SK-MEL-5 (cell line): ENCODE data around the gene SLC35F1. TPM values are rescaled to one million over a fixed set of nuclear protein-coding genes. Genes with fewer than 3 reads are reported as not detected.

Experiments
- DNase-seq: peaks from one replicate; pipeline ENCODE4 v3.0.0-alpha.2; 2016; ENCODE audit warnings: low read depth, low spot score
- in situ Hi-C: cut with HindIII; loops from 2 replicates; pipeline ENCODE4 v1.10.0; 2016; ENCODE audit warnings: low sequenced_read_pairs, high pct_unique_total_duplicates, low pct_unique_long_range_greater_than_20kb
- total RNA-seq: library from RNA; depleted of rRNA; stranded (reverse); fragments of >200 nt; shearing (Covaris generic); gene quantifications from 2 replicates; pipeline ENCODE4 v1.2.3, GENCODE V29; 2014

SLC35F1 gene
- total RNA-seq, 1 experiment from 2014 or later, result 2.5 TPM

DNA sequence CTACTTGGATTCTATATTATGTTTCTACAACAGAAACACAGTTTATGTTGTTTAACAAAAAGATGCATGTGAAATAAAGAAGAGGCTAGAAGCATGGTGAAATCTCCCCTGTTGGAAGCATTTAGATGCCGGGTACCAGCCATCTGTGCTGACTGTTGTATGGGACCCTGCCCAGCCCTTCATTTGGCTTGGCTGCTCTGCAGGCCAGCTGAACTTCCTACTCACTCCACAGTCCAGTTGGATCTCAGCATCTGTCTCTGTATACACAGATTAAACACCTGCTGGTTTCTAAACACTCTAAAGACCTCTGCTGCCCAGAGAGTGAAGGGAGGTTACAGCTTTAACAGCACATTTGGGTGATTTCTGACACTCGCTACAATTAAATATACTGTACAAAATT, 228.3 kb downstream of the SLC35F1 start:
- no peak for DNase-seq

DNA sequence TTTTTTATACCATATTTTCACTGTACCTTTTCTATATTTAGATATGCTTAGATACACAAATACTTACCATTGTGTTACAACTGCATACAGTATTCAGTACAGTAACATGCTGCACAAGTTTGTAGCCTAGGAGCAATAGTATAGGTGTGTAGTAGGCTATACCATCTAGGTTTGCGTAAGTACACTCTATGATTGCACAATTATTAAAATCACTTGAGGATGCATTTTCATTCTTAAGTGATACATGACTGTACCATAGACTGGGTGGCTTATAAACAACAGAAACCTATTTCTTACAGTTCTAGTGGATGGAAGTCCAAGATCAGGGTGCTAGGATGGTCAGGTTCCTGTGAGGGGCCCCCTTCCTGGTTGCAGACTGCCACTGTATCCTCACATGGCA, 234.1 kb downstream of the SLC35F1 start:
- DNase-seq, result no peak

More for the DNA sequence above, 228.3 kb downstream of the SLC35F1 start:
- in situ Hi-C loops, result no loop called here

GRCh38 chr6:118146584-118146983, 239.5 kb downstream of the SLC35F1 start:
- in situ Hi-C loops, result no loop called here
- DNase-seq, result no peak

More for the DNA sequence above, 234.1 kb downstream of the SLC35F1 start:
- in situ Hi-C loops, result no loop called here

DNA sequence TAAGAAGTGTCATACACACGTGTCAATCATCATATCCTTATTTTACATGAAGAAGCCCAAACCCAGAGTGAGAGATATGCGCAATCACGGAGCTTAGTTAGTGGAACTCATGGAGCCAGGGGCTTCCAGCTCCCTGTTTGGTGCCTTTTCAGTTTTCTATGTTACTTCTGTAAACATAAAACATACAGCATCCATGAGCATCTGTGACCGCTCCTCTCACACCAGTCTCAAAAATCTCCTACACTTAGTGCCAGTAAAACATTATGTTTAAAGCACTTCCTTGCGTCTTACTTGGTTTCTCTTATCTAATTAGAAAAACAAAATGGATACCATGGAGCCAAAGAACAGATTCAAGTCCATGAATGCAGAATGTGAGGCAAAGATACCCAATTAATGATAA, 240.4 kb downstream of the SLC35F1 start:
- in situ Hi-C loops, result no loop called here
- no peak for DNase-seq

DNA sequence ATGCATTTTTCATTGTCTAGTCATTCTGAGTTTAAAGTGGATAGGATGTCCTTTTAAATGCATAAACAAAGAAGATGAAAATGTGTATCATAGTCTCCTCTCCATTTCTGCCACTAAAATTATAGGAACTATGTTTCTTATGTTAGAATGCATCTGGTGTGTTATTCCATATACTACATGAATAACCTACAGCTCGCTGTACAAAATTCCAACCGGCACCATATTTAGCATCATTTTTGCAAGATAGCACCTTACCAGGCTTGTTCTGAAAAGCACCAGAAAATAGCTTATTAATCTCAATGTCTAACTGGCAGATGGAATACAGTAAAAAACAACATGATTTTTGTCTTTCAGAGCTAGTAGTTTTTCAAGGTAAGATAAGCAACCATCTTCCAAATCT, 241.5 kb downstream of the SLC35F1 start:
- no peak for DNase-seq
- in situ Hi-C loops, result no loop called here

GRCh38 chr6:118152524-118152923, 245.5 kb downstream of the SLC35F1 start:
- in situ Hi-C loops, result no loop called here
- DNase-seq, result no peak

GRCh38 chr6:118161343-118161742, 254.3 kb downstream of the SLC35F1 start:
- DNase-seq, result no peak
- in situ Hi-C loops, result no loop called here

GRCh38 chr6:118163542-118163941, 256.5 kb downstream of the SLC35F1 start:
- DNase-seq, result no peak
- in situ Hi-C loops, result no loop called here

DNA sequence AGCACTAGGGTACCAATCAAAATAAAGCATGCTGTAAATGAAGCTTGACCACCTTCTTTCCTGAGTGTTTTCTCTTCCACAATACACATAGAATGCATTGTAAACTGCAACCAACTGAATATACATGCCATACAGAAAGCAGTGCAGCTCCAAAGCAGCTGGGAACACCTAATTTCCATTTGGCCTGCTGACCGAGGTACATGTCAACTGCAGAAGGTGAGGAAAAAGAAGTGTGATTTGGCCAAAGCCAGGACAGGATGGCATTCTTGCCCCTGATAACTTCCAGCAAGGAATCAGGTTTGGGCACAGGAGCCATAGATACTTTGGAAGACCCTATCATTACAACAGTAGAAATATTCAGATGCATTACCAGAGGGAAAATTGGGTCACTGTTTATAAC, 258.4 kb downstream of the SLC35F1 start:
- DNase-seq, result no peak
- in situ Hi-C loops, result no loop called here

- in situ Hi-C loops, result no loop called here
- no peak for DNase-seq
These were observed 261.4 kb downstream of the SLC35F1 start for GRCh38 chr6:118168421-118168820.

DNA sequence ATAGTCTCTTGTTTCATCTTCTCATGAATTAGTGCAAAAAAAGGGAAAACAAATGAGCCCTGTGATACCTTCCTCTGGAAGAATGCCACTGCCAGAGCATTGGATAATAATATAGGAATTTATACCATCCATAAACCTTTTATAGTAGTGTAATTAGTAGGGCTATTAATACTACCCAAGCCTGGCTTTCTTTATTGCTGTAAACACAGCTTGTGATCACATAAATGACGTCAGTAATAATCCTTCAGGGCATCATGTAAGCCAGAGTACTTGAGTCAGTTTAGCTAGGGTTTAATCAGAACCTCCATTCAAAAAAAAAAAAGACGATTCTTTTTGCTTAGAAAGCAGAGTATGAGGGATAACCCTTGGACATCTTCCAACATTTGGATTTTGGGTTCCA, 264.8 kb downstream of the SLC35F1 start:
- peak; percentile 98 for DNase-seq
- in situ Hi-C loops, result no loop called here

DNA sequence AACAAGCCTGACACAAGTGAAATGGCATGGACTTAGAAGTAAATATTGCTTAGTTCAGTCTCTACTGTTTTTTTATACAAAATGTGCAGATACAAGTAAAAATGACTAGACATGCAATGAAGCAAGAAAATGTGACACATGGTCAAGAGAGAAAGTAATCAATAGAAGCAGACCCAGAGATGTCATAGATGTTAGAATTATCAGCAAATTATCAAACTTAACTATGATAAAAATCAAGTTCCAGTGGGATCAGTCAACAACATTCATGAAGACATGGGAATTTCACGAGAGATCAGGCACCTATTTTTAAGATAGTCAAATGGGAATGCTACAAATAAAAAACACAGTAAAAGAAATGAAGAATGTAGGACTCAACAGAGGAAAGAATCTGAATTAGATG, 267.0 kb downstream of the SLC35F1 start:
- in situ Hi-C loops, result no loop called here
- no peak for DNase-seq

- DNase-seq, result no peak
- in situ Hi-C loops, result no loop called here
These were observed 270.7 kb downstream of the SLC35F1 start for GRCh38 chr6:118177720-118178119.

- DNase-seq, result no peak
- in situ Hi-C loops, result no loop called here
These were observed 272.0 kb downstream of the SLC35F1 start for GRCh38 chr6:118179048-118179447.

DNA sequence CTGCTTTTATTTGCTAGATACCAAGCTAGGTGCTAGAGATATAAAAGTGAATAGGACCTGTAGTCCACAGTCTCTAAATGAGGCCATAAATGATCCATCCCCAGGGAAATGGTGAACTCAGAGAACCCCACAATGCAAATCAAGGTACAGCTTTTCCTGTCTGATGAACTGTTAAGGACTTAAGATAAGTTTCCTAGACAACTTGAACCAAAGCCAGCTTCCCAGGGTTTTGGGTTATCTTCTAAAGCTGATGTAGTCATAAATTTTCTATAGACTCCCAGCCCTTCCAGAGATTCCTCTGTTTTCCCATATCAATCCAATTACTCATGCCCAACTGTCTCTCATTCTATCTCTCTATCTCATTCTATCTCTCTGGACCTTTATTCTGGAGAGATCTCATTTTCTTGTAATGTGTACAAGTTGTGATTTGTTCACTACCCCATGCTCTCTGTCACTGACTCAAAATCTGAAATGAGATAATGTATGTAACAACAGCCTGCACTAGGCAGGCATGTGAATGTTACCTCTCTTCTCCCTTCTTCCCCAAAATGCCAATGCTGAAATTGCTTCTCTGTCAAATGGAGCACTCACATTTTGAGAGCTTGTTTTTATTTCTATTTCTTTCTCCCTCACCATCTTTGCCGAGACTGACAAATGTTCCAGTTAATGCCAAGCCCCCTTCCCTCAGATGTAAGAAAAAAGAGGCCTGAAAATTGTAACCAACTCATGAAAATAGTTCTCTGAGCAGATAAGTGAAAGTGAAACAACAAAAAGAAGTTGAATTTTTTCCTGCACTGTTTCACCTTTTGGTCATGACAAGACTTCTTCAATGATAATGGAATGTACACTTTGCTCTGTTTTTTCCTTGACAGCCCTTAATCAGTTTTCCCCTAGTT, 279.9 kb downstream of the SLC35F1 start:
- in situ Hi-C loops, result no loop called here
- DNase-seq, result no peak

DNA sequence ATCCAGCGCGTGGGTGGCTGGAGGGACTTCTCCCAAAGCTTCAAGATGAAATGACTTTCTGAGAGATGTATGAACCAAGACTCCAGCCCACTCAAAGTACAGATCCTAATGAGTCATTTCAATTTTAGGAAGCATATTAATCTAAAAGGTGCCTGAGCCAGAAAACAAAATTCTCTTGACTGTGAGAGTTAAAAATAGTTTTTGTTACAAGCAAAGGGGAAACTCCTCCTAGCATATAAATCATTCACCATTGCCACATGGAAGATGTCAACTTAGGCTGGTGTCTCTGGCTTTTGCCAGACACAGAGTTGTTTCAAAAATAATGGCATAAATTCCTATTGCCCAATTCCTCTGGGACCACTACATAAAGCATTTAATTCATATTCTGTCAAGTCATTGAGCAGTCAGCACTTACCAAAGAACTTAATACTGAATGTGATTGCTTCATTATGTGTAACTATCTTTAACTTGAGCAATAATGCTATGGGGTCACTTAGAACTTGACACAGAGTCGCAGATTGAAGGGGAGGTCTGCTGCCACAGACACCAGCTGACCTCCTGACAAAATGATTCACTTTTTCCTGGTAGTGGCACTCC, 280.6 kb downstream of the SLC35F1 start:
- in situ Hi-C loops, result no loop called here
- peak; percentile 74 for DNase-seq

DNA sequence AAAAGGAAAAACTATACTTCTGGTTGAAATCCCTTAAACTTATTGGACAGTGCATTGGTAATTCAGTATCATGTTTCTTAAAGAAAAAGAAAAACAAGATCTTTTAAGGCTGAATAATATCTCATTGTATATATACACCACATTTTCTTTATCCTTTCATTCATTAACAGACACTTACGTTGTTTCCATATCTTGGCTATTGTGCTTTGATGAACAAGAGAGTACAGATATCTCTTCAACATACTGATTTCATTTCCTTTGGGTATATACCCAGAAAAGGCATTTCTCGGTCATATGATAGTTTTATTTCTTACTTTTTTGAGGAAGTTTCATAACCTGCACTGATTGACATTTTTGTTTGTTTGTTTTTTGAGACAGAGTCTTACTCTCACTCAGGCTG, 281.5 kb downstream of the SLC35F1 start:
- DNase-seq, result peak; percentile 73
- in situ Hi-C loops, result no loop called here

DNA sequence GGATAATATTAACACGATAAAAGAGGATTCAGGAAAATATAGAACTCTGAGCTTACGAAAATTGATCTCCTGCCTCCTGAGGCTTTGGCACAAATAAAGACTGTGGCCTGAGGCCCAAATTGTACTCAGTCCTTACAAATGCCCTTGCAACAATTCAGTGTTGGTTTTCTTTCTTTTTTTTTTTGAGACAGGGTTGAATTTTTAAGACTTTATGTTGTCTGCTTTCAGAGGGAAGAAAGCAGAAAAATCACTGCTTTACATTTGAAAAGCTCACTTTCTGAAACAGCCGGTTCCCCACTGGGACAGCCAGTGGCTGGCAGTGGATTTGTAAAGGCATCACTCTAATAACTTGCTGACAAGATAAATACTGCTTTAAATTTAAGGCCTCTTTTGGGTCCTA, 290.5 kb downstream of the SLC35F1 start:
- no peak for DNase-seq
- in situ Hi-C loops, result no loop called here

- DNase-seq, result no peak
- in situ Hi-C loops, result no loop called here
These were observed 291.7 kb downstream of the SLC35F1 start for GRCh38 chr6:118198746-118199145.
